WERI-Rb-1 (cell line): ENCODE results near the gene PAX7.
A peak's percentile ranks its signal among the peaks of the same experiment; 100 is the strongest.

Experiments used
- DNase-seq: peaks from one replicate; pipeline ENCODE4 v3.0.0-alpha.2; 2020
- H3K27ac ChIP-seq: fragments of 250-450 bp; sonication (Bioruptor Pico); 2 replicates; pipeline ENCODE4 v1.5.1; 2020; ENCODE audit warnings: mild to moderate bottlenecking, moderate library complexity
- H3K27me3 ChIP-seq: fragments of 250-450 bp; sonication (Bioruptor Pico); 2 replicates; pipeline ENCODE4 v1.5.1; 2021; ENCODE audit warnings: mild to moderate bottlenecking, low read depth, moderate library complexity; ENCODE audit not compliant: insufficient read depth, severe bottlenecking
- H3K36me3 ChIP-seq: fragments of 250-450 bp; sonication (Bioruptor Pico); 2 replicates; pipeline ENCODE4 v1.5.1; 2020; ENCODE audit warnings: mild to moderate bottlenecking, moderate library complexity
- H3K4me3 ChIP-seq: 2 replicates; pipeline ENCODE4 v1.5.1; 2011; ENCODE audit warnings: low read depth, mild to moderate bottlenecking, control low read depth, low read length
- H3K9me3 ChIP-seq: fragments of 250-450 bp; sonication (Bioruptor Pico); 2 replicates; pipeline ENCODE4 v1.5.1; 2021; ENCODE audit warnings: mild to moderate bottlenecking, moderate library complexity; ENCODE audit not compliant: severe bottlenecking
- TF ChIP-seq, protein P1 (sequence below): IDR thresholded peaks from 2 replicates; pipeline ENCODE4 v1.5.1; 2011; ENCODE audit warnings: low read depth, mild to moderate bottlenecking, control low read depth, inconsistent platforms, low read length

PAX7 gene

GRCh38 chr1:18645747-18646090 is 15.1 kb downstream of the PAX7 start:
- no peak overlapping the region for H3K4me3 ChIP-seq
- no peaks in the 10 kb centered on the region for H3K9me3 ChIP-seq
- no peak overlapping the region for H3K27ac ChIP-seq
- TF ChIP-seq, protein P1, sequence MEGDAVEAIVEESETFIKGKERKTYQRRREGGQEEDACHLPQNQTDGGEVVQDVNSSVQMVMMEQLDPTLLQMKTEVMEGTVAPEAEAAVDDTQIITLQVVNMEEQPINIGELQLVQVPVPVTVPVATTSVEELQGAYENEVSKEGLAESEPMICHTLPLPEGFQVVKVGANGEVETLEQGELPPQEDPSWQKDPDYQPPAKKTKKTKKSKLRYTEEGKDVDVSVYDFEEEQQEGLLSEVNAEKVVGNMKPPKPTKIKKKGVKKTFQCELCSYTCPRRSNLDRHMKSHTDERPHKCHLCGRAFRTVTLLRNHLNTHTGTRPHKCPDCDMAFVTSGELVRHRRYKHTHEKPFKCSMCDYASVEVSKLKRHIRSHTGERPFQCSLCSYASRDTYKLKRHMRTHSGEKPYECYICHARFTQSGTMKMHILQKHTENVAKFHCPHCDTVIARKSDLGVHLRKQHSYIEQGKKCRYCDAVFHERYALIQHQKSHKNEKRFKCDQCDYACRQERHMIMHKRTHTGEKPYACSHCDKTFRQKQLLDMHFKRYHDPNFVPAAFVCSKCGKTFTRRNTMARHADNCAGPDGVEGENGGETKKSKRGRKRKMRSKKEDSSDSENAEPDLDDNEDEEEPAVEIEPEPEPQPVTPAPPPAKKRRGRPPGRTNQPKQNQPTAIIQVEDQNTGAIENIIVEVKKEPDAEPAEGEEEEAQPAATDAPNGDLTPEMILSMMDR = no peak
- H3K27me3 ChIP-seq = peaks cover 94% of the 10 kb centered on the region
- H3K36me3 ChIP-seq = no peaks in the 10 kb centered on the region
- no peak for DNase-seq

DNA sequence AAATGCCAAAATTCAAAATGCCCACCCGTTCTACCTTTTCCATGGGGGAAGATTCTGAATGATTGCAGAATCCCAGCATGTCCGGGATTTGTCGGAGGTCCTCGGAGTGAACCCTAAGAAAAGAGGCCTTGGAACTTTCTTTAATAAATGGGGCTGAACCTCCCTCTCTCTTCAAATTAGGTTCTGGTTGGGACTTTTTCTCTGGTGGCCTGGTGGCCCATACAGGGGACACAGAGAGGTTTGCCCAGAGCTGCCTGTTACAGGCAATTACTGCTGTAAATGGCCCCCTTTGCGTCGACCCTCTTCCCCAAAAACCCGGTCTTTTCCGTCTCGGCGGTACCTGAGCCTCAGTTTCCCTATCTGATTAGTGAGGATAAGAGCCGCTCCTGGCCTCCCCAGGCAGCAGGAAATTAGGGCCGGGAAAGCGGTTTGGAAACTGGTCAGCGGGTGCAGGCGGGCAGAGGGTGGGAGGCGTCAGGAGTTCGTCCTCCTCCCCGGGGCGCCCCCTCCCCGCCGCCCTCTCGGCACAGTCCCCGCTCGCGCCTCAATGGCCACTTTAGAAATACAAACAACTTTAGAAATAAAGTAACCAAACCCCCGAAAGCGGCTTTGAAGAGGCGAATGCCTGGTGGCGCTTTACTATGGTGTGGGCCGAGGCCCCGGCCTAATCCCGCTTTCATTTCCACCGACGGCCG is 15.6 kb downstream of the PAX7 start:
- TF ChIP-seq, protein P1 = no peak
- Histone ChIP-seq H3K36me3 (no peaks in the 10 kb centered on the region), H3K4me3 (peak overlapping the region; percentile 32), H3K9me3 (no peaks in the 10 kb centered on the region), H3K27ac (no peak overlapping the region), H3K27me3 (peaks cover 94% of the 10 kb centered on the region)
- DNase-seq = no peak

DNA sequence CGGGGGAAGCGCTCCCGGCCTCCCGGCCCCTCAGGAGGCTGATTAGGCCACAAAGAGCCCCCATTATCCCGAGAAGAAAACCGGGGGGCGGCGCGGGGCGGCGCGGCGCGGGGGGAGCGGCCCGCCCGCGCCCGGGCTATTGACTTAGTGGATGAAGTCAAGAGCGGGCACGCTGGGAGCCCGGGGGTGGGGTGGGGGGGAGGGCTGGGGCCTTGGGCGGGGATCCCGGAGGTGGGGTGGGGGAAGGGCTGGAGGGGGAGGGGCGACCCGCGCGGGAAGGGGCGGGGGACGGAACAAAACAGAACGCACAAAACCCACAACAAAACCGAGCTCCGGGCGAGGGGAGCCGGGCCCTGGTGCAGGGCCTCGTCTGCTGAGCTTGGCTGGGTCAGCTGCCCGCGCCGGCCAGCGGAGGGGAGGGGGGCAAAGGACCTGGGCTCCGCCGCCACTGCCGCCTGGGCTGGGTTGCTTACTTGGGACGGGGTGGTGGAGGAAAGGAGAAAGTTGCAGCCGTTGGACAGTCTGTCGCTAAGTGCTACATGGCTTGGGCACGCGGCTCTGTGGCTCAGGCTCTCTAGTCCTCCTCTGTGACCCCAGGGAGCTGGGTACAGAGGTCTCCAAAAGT is 16.3 kb downstream of the PAX7 start:
- peak overlapping the region; percentile 32 for H3K4me3 ChIP-seq
- DNase-seq = no peak
- TF ChIP-seq, protein P1 = no peak
- H3K27me3 ChIP-seq = peaks cover 92% of the 10 kb centered on the region
- H3K27ac ChIP-seq = no peak overlapping the region
- no peaks in the 10 kb centered on the region for H3K9me3 ChIP-seq
- no peaks in the 10 kb centered on the region for H3K36me3 ChIP-seq

GRCh38 chr1:18647681-18648214 is 17.1 kb downstream of the PAX7 start:
- H3K27me3 ChIP-seq = peaks cover 92% of the 10 kb centered on the region
- no peaks in the 10 kb centered on the region for H3K9me3 ChIP-seq
- H3K27ac ChIP-seq = no peak overlapping the region
- H3K36me3 ChIP-seq = no peaks in the 10 kb centered on the region
- H3K4me3 ChIP-seq = no peak overlapping the region
- TF ChIP-seq, protein P1 = no peak
- no peak for DNase-seq

GRCh38 chr1:18649693-18650370 is 19.2 kb downstream of the PAX7 start:
- Histone ChIP-seq H3K27ac (no peak overlapping the region), H3K27me3 (peaks cover 72% of the 10 kb centered on the region), H3K36me3 (no peaks in the 10 kb centered on the region), H3K4me3 (no peak overlapping the region), H3K9me3 (no peaks in the 10 kb centered on the region)
- TF ChIP-seq, protein P1 = no peak
- DNase-seq = no peak
